Spleen (tissue), 11 donors: ENCODE results near the gene GPATCH11. TPM values are rescaled to one million over a fixed set of nuclear protein-coding genes. Genes with fewer than 3 reads are reported as not detected.

ENCODE experiments used
- DNase-seq: peaks from one replicate; pipeline ENCODE4 v3.0.0-alpha.2; 2020
- H3K27ac ChIP-seq, 8 donors: fragments of 200-600 bp; sonication (generic) in 7 of 8; 1 replicate in 4 of 8; 2 replicates in 4 of 8; pipeline versions ENCODE4 v1.5.0 to v1.8.0; 2016 to 2021; ENCODE audit warnings: inconsistent platforms in 4 of 8, mild to moderate bottlenecking in 4 of 8, moderate library complexity in 1 of 8
- H3K27me3 ChIP-seq, 7 donors: fragments of 200-600 bp; sonication (generic) in 6 of 7; replicated peaks in 1 of 7; 1 replicate in 4 of 7; 2 replicates in 3 of 7; pipeline versions ENCODE4 v1.5.0 to v1.8.0; 2016 to 2021; ENCODE audit warnings: inconsistent platforms in 3 of 7, mild to moderate bottlenecking in 1 of 7
- H3K36me3 ChIP-seq, 6 donors: fragments of 200-600 bp; sonication (generic) in 5 of 6; 1 replicate in 4 of 6; 2 replicates in 2 of 6; pipeline versions ENCODE4 v1.5.0 to v1.8.0; 2016 to 2021; ENCODE audit warnings: inconsistent platforms in 2 of 6
- H3K4me1 ChIP-seq, 6 donors: fragments of 200-600 bp; sonication (generic) in 5 of 6; 1 replicate in 3 of 6; 2 replicates in 3 of 6; pipeline versions ENCODE4 v1.5.0 to v1.8.0; 2016 to 2021; ENCODE audit warnings: inconsistent platforms in 3 of 6
- H3K4me3 ChIP-seq, 8 donors: fragments of 200-600 bp; sonication (generic) in 7 of 8; 1 replicate in 4 of 8; 2 replicates in 4 of 8; pipeline versions ENCODE4 v1.5.0 to v1.8.0; 2016 to 2021; ENCODE audit warnings: inconsistent platforms in 4 of 8, mild to moderate bottlenecking in 4 of 8, moderate library complexity in 2 of 8
- H3K9me3 ChIP-seq, 8 donors: fragments of 200-600 bp; sonication (generic) in 7 of 8; 1 replicate in 4 of 8; 2 replicates in 4 of 8; pipeline versions ENCODE4 v1.5.0 to v1.8.0; 2016 to 2021; ENCODE audit warnings: inconsistent platforms in 4 of 8
- POLR2A ChIP-seq, 3 donors: fragments of 450-650 bp; IDR thresholded peaks; one replicate each; pipeline ENCODE4 v1.5.1; 2017; ENCODE audit warnings: antibody characterized with exemption in 3 of 3, mild to moderate bottlenecking in 1 of 3
- POLR2AphosphoS5 ChIP-seq, 3 donors: sonication (generic); formaldehyde crosslinking; IDR thresholded peaks; one replicate each; pipeline ENCODE4 v1.5.1; 2017; ENCODE audit warnings: antibody characterized with exemption in 3 of 3
- WGBS, 5 donors: extraction: QIAGEN DNeasy Blood & Tissue Kit in 3 of 5; methylation state at CpG; one replicate each; pipeline versions ENCODE4 v1.1.5 to v1.1.7; 2013 to 2018; 5-methylcytosine and 5-hydroxymethylcytosine counted together
- intact Hi-C: fragments of 100-400 bp; cut with DNase I; formaldehyde crosslinking; loops from one replicate; pipeline ENCODE4 v1.15.0; 2023; ENCODE audit warnings: low total_unique reads
- polyA plus RNA-seq, 3 donors: library from polyadenylated mRNA; stranded (reverse); fragments of 200-250 nt; gene quantifications; one replicate each; pipeline ENCODE4 v1.2.1, GENCODE V29; 2013
- total RNA-seq, 7 donors: library from RNA; depleted of rRNA in 3 of 7; stranded (reverse); fragments of >200 nt in 3 of 7; fragmentation: NEBNext Ultra II Directional in 4 of 7; extraction: Animal tissue kit (Norgen Biotek cat#: 25700) in 4 of 7; gene quantifications; one replicate each; pipeline versions ENCODE4 v1.1.0 to v1.2.1, GENCODE V29; 2016 to 2021
- TF ChIP-seq, protein P1 (sequence below), 11 experiments: fragments of 200-600 bp in 7 of 11; fragments of 450-650 bp in 4 of 11; sonication (generic) in 4 of 11; IDR thresholded peaks in 8 of 11; conservative IDR thresholded peaks in 3 of 11; 1 replicate in 7 of 11; 2 replicates in 4 of 11; pipeline versions ENCODE4 v1.4.0 to v1.8.0; 2016 to 2021; ENCODE audit warnings: antibody characterized with exemption in 11 of 11, inconsistent platforms in 4 of 11, mild to moderate bottlenecking in 1 of 11
- donor health status: healthy with polysubstance abuse.
- donor health status: DM: no; HTN: no; CAD: no; lungs with moderate emphysema.
- donor health status: DM: no; HTN: no; CAD: no.
- donor health status: Bipolar disorder and iron deficiency.
- donor health status: healthy.
- donor health status: DM: no; HTN: no; CAD: no.
- donor health status: DM: yes; HTN: yes; CAD: no.

GPATCH11 gene
- total and polyA plus RNA-seq, 10 donors = 4.9 to 17.2 (median 12.1) TPM

DNA sequence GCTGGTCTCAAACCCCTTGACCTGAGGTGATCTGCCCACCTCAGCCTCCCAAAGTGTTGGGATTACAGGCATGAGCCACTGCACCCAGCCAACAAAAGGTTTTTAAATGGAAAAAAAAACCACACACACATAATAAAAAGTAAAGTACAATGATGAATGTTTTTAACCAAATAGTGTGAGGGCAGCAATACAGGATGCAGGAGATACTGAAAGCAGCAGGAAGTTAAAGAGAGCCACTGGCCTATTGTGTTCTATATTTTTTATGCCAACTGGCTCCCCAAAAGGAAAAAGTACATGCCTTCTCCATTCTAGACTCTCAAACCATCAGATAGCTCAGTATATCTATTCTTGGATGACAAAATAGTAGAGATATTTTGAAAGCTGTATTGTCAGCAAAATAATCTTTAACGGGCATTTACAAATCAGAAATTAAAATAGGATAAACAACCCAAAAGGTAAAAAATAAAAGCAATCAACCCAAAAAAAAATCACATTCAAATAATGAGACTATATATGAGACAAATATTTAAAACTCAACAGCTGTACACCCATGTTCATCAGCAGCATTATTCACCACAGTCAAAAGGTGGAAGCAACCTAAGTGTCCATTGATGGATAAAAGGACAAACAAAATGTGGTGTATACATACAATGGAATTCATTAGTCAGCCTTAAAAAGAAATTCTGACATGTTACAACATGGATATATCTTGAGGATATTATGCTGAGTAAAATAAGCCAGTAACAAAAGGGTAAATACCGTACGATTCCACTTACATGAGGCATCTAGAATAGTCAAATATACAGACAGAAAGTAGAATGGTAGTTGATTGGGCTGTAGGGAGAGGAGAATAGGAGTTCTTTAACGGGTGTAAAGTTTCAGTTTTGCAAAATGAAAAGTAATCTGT lies 26.2 kb downstream of the GPATCH11 start:
- WGBS, 5 donors = 91 to 96% (median 94%) methylated on average over 4 of the region's 4 CpGs
- no peaks in the 10 kb centered on the region for H3K27me3 ChIP-seq
- H3K9me3 ChIP-seq = no peaks in the 10 kb centered on the region
- H3K4me1 ChIP-seq = no peaks in the 10 kb centered on the region
- TF ChIP-seq POLR2AphosphoS5 (IDR thresholded peaks at IDR 0.05) = no peak
- no peak for TF ChIP-seq POLR2A (IDR thresholded peaks at IDR 0.05)
- TF ChIP-seq, protein P1, sequence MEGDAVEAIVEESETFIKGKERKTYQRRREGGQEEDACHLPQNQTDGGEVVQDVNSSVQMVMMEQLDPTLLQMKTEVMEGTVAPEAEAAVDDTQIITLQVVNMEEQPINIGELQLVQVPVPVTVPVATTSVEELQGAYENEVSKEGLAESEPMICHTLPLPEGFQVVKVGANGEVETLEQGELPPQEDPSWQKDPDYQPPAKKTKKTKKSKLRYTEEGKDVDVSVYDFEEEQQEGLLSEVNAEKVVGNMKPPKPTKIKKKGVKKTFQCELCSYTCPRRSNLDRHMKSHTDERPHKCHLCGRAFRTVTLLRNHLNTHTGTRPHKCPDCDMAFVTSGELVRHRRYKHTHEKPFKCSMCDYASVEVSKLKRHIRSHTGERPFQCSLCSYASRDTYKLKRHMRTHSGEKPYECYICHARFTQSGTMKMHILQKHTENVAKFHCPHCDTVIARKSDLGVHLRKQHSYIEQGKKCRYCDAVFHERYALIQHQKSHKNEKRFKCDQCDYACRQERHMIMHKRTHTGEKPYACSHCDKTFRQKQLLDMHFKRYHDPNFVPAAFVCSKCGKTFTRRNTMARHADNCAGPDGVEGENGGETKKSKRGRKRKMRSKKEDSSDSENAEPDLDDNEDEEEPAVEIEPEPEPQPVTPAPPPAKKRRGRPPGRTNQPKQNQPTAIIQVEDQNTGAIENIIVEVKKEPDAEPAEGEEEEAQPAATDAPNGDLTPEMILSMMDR (IDR thresholded peaks at IDR 0.05 in 8 of 11, conservative IDR thresholded peaks at IDR 0.05 in 3 of 11) = no peak
- peaks cover 0 to 100% (median 73%) of the 10 kb centered on the region in 6 donors for H3K36me3 ChIP-seq
- H3K4me3 ChIP-seq = no peak overlapping the region
- no peak for DNase-seq
- intact Hi-C loops = no loop called here
- H3K27ac ChIP-seq = no peak overlapping the region

DNA sequence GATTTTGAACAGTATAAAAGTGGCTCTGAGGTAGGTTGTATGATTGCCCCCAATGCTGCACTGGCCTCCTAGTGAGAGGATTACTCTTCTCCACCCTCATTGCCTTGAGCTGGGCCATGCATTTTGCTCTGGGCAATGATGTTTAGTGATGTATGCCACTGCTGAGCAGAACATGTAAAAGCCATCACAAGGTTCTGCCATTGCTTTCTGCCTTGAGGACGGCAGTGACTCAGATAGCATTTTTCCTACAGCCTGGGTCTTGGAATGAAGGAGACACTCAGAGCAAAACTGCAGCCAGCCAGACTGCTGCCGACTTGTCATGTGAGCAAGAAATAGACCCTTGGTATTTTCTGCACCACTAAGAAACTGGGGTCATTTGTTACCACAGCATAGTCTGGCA lies 27.6 kb downstream of the GPATCH11 start:
- no peak for TF ChIP-seq POLR2AphosphoS5 (IDR thresholded peaks at IDR 0.05)

DNA sequence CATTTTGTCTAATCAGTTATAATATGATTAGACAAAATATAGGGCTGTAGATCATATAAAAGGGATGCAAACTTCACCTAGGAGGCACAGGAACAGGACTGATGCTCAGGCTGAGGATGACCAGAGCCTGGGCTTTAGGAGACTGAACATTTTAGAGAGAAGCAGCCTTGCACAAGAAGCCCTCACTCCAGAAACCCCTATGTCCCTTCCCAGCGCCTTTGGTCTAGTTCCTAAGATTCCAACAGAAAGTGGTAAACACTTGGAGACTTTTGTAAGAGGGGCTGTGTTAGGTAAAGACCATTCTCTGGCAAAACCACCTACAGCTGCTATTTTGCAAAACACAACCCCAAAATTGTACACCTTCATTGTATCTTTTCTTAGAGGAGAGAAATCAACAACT lies 33.2 kb downstream of the GPATCH11 start:
- H3K27me3 ChIP-seq = no peaks in the 10 kb centered on the region
- no peak overlapping the region for H3K4me3 ChIP-seq
- TF ChIP-seq, protein P1 (IDR thresholded peaks at IDR 0.05 in 8 of 11, conservative IDR thresholded peaks at IDR 0.05 in 3 of 11) = no peak
- TF ChIP-seq POLR2A (IDR thresholded peaks at IDR 0.05) = no peak
- no peak for TF ChIP-seq POLR2AphosphoS5 (IDR thresholded peaks at IDR 0.05)
- no peak for DNase-seq
- H3K27ac ChIP-seq = no peak overlapping the region
- H3K4me1 ChIP-seq = no peaks in the 10 kb centered on the region
- H3K9me3 ChIP-seq = no peaks in the 10 kb centered on the region
- 82 to 100% (median 90%) methylated on average over 1 of the region's 1 CpG for WGBS, 5 donors
- intact Hi-C loops = no loop called here
- H3K36me3 ChIP-seq = peaks cover 3 to 100% (median 73%) of the 10 kb centered on the region in 6 donors

More for the DNA sequence above, 27.6 kb downstream of the GPATCH11 start:
- WGBS, 5 donors = 69 to 96% (median 73%) methylated on average over 2 of the region's 2 CpGs
- Histone ChIP-seq H3K27ac (no peak overlapping the region), H3K4me3 (no peak overlapping the region), H3K27me3 (no peaks in the 10 kb centered on the region), H3K4me1 (no peaks in the 10 kb centered on the region), H3K36me3 (peaks cover 0 to 100% (median 71%) of the 10 kb centered on the region in 6 donors), H3K9me3 (no peaks in the 10 kb centered on the region)
- intact Hi-C loops = no loop called here
- DNase-seq = no peak

DNA sequence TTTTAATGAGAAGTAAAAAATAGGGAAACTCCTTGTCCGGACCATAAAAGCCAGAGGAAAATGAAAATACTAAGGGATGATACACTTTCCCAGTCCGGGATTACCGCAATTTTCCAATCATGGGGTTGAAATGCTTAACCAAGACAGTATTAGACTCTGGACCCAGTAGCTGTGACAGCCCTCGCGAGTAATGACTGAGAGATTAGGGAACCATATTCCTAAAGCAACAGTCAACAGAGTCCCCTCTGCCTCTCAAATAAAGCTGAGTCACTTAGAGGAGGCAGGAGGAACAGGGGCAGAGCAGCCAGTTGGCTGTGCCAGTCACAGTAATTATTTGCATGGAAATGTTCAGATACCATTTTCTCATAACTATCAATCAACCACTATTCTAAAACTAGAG lies 34.8 kb downstream of the GPATCH11 start:
- 90 to 98% (median 95%) methylated on average over 5 of the region's 5 CpGs for WGBS, 5 donors
- peaks cover 3 to 100% (median 72%) of the 10 kb centered on the region in 6 donors for H3K36me3 ChIP-seq

More for the DNA sequence above, 34.8 kb downstream of the GPATCH11 start:
- Histone ChIP-seq H3K27me3 (no peaks in the 10 kb centered on the region), H3K4me3 (no peak overlapping the region), H3K27ac (no peak overlapping the region), H3K4me1 (no peaks in the 10 kb centered on the region), H3K9me3 (no peaks in the 10 kb centered on the region)
- TF ChIP-seq, protein P1 (IDR thresholded peaks at IDR 0.05 in 8 of 11, conservative IDR thresholded peaks at IDR 0.05 in 3 of 11) = no peak
- TF ChIP-seq POLR2AphosphoS5 (IDR thresholded peaks at IDR 0.05) (no peak), POLR2A (IDR thresholded peaks at IDR 0.05) (no peak)
- intact Hi-C loops = no loop called here
- no peak for DNase-seq
